NB4 (cell line): ENCODE results near the gene KCNQ1.

Source experiments
- DNase-seq: peaks from one replicate; pipeline ENCODE4 v3.0.0; 2010; ENCODE audit warnings: low read depth
- H3K4me3 ChIP-seq: one replicate; pipeline ENCODE4 v1.5.1; 2011; ENCODE audit warnings: mild to moderate bottlenecking, low read depth, low read length, moderate library complexity
- MYC ChIP-seq: IDR thresholded peaks from 2 replicates; pipeline ENCODE4 v1.6.1; 2011; ENCODE audit warnings: low read depth, low read length
- POLR2A ChIP-seq: IDR thresholded peaks from 2 replicates; pipeline ENCODE4 v1.6.1; 2011; ENCODE audit warnings: mild to moderate bottlenecking; ENCODE audit not compliant: insufficient read length; ENCODE audit errors: extremely low read depth
- TF ChIP-seq, protein P1 (sequence below): IDR thresholded peaks from 2 replicates; pipeline ENCODE4 v1.6.1; 2011; ENCODE audit warnings: low read depth, low read length
- TF ChIP-seq, protein P2 (sequence below): IDR thresholded peaks from one replicate; pipeline ENCODE4 v1.5.1; 2012; ENCODE audit warnings: low read depth, low read length

Gene KCNQ1

DNA sequence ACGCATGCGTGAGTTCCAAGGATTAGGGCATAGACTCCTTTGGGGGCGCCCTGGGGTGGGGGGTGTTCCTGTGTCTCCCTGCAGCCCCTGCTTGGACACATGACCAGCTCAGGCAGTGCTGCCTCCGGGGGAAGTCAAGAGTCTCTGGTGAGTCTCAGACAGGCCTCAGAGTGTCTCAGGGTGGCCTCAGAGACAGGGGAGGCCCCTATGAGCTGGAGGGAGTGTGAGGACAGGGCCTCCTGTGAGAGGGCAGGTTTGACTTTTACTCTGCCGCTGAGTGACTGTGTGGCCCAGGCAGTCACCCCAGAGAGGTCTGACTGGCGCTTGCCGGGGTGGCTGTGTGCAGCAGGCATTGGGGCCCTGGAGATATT is 296.2 kb downstream of the KCNQ1 start:
- TF ChIP-seq, protein P1, sequence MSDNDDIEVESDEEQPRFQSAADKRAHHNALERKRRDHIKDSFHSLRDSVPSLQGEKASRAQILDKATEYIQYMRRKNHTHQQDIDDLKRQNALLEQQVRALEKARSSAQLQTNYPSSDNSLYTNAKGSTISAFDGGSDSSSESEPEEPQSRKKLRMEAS: no peak
- TF ChIP-seq POLR2A (no peak), MYC (no peak)
- TF ChIP-seq, protein P2, sequence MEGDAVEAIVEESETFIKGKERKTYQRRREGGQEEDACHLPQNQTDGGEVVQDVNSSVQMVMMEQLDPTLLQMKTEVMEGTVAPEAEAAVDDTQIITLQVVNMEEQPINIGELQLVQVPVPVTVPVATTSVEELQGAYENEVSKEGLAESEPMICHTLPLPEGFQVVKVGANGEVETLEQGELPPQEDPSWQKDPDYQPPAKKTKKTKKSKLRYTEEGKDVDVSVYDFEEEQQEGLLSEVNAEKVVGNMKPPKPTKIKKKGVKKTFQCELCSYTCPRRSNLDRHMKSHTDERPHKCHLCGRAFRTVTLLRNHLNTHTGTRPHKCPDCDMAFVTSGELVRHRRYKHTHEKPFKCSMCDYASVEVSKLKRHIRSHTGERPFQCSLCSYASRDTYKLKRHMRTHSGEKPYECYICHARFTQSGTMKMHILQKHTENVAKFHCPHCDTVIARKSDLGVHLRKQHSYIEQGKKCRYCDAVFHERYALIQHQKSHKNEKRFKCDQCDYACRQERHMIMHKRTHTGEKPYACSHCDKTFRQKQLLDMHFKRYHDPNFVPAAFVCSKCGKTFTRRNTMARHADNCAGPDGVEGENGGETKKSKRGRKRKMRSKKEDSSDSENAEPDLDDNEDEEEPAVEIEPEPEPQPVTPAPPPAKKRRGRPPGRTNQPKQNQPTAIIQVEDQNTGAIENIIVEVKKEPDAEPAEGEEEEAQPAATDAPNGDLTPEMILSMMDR: no peak
- peak; percentile 59 for DNase-seq

DNA sequence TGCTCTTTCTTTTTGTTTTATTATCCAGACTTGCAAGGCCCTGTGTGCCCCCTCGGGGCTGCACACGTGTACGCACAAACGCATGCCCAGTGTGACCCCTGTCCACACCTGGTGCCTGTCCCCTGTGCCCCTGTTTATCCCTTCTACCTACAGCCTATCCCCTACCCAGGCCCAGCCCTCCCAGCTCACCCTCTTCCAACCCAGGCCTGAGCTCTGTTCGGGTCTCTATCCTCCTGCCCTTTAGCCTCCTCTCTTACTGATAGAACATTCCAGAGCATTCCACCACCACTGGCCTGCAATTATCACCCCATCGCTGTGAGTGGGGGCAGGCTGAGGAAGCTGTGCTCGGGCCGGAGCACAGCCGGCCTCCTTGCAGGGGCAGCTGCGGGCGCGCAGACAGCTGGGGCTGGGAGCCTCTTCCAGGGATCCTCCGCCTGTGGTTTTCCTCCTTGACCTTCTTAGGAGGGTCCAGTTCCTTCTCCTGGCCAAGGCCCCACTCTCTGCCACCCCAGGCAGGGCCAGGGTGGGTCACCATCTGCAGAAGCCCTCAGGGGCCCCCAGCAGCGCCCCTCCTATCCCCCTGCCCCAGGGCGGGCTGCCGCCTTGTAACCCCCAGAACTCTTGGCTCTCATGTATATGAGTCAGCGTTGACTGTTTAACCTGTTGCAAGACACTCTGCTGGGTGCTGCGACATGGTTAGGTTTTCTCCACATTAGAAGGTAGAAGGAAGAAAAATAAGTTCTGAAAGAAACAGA is 296.7 kb downstream of the KCNQ1 start:
- DNase-seq: peak; percentile 89
- no peak overlapping the region for H3K4me3 ChIP-seq
- TF ChIP-seq POLR2A: no peak
- TF ChIP-seq, protein P2: no peak
- TF ChIP-seq, protein P1: 0 out of 2 replicates have a peak, but pooled peaks have one; percentile 3
- no peak for TF ChIP-seq MYC

More for the DNA sequence above, 296.2 kb downstream of the KCNQ1 start:
- H3K4me3 ChIP-seq: no peak overlapping the region

DNA sequence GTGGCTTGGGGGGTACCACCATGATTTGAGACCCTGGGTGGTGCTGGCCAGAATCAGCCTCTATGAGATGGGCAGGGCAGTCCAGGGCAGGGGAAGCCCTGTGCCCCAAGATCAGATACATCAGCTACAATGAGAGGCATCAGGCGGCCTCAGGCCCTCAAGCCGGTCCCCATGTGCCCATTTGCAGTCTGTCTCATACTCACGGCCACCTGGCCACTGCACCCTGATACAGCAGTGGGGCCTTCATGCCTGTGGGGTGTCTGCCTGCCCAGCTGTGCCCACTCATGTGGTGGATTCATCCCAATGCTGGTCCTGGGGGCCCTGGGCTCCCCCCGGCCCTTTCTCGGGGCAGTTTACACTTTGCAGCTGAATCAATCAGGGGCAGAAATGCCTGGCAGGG is 297.4 kb downstream of the KCNQ1 start:
- H3K4me3 ChIP-seq: no peak overlapping the region
- DNase-seq: no peak
- TF ChIP-seq, protein P2: no peak
- TF ChIP-seq, protein P1: no peak
- no peak for TF ChIP-seq MYC
- no peak for TF ChIP-seq POLR2A

GRCh38 chr11:2742611-2743426 is 298.0 kb downstream of the KCNQ1 start:
- H3K4me3 ChIP-seq: no peak overlapping the region
- TF ChIP-seq, protein P1: no peak
- no peak for TF ChIP-seq POLR2A
- TF ChIP-seq, protein P2: no peak
- no peak for TF ChIP-seq MYC
- no peak for DNase-seq

DNA sequence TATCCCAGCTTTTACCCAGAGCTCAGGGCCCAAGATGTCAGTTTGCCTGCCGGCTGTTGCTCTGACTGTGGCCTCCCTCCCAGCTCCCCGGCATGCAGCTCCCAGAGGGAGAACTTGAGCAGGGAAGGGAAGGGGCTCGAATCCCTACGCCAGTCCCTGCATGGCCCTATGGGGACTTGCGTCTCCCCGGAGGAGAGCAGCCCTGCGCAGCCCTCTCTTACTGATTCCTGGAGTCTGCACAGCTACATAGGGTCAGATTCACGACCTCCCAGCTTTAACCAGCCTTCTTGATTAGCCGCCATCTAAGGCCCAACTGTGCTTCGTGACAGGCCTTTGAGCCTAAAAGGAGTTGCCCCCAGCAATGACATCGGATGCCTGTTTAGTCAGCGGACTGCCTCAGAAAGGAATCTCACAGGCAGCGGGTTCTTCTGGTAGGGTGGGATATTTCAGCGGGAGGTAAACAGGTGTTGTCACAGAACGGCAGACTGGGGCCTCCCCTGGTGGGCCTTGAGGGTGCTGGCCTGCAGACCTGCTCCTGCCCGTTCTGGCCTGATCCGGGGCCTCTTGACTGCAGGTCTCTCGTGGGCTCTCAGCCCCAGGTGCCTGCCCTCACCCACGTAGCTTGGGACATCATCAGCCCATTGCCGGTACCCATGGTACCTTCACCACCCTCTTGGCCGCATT is 298.8 kb downstream of the KCNQ1 start:
- TF ChIP-seq MYC: no peak
- TF ChIP-seq, protein P1: no peak
- TF ChIP-seq POLR2A: no peak
- TF ChIP-seq, protein P2: no peak
- DNase-seq: no peak
- no peak overlapping the region for H3K4me3 ChIP-seq
